GM18867 (cell line): ENCODE results near the gene IQCF5.
"Not testable (repeated sequence)": the region's sequence is repeated elsewhere in the genome, so short reads cannot be mapped to it uniquely, and the experiment has no call there.

Source experiments
- ATAC-seq: cut with Tn5 transposase; IDR thresholded peaks from one replicate; pipeline ENCODE4 v1.9.1; 2021; ENCODE audit warnings: mild to moderate bottlenecking, moderate library complexity; ENCODE audit not compliant: unreplicated experiment

IQCF5 gene

DNA sequence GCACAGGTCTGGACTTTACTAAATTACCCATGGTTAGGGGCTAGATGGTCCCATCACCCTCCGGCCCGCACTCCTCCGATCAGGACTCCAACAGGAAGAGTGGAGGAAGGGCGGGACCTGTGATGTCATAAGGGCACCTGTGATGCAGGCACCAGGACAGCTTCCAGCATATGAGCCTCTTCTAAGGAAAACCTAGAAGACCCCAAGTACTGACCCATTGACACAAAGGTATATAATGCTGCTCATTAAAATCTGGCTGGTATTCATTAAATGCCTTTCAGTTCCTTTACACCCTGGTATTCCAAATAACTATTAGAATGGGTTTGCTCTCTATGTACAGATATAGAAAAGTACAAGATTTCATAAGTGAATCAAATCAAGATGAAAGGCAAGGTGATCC lies at the start of gene IQCF5:
Gene IQCF5, minus strand, starts transcription at position 101 of the 400 bp plus-strand sequence. Its CDS starts 70 bp downstream, at position 31.
- no peak for ATAC-seq

DNA sequence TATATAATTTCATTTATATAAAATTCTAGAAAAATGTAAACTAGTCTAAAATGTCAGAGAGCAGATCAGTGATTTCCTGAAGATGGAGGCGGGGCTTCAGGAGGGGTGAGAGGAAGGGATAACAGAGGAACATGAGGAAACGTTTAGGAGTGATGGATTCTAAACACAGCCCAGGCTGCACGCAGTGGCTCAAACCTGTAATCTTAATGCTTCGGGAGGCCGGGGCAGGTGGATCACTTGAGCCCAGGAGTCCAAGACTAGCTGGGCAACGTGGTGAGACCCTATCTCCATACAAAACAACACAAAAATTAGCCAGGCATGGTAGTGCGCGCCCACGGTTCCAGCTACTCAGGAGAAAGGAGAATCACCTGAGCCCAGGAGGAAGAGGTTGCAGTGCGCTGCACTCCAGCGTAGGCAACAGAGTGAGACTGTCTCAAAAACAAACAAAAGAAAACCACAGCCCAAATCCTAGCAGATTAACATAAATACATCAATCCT lies 45.7 kb upstream of the IQCF5 start:
- no peak for ATAC-seq

DNA sequence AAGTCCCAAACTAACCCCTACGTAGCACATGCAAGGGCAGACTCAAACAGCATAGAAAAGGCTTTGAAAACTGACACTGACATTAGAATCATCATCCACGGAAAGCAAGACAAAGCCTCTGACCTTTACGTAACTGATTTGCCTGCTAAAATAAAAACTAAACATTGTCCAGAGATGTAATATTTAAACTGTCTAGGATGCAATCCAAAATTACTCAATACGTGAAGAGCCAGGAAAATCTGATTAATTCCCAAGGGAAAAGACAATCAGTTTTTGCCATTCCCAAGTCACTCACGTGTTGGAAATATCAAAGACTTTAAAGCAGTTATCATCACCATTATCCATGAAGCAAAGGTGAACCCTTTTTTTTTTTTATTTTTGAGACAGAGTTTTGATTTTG lies 41.0 kb upstream of the IQCF5 start:
- no peak for ATAC-seq

DNA sequence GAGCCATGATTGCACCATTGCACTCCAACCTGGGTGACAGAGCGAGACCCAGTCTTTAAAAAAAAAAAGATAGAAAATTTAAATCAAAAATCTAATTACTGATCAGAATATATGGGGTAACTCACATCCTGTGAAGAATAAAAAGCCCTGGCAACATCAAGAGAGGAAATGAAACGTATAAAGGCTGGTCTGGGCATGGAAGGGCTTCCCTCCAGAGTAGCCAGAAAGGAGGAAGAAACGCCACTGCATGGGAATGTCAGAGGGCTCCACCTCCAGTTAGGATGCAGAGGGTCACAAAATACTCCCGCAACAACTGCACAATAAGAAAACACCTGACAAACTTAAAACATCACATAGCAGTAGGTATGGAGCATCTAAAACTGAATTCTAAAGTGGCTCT lies 32.6 kb upstream of the IQCF5 start:
- ATAC-seq = no peak

DNA sequence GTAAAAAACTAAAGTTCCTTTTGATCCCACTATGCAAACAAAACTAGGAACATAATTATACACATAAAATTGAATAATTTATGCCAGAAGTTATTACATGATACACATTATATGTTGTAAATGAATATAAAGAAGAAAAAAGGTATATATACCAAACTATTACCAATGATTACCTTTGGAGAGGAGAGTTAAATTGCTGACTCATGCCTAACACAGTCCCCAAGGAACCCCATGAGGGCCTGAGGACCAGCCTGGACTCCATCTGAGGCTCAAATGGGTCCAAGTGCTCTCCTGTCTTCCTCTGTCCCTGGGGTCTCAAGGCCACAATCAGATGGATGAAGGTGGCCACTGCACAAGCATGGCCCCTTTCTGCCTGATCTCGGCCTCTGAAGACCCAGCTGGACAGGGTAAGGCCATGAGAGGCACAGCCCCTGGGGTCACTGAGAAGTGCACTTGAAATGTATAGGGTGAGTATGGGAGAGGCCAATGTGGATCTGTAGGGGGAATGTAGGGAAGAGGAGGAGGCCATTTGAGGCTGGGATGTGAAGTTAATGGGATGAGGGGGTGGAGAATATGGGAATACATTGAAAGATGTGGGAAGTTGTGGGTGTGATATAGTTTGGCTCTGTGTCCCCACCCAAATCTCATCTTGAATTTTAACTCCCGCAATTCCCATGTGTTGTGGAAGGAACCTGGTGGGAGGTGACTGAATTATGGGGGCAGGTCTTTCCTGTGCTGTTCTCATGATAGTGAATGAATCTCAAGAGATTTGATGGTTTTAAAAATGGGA lies 28.8 kb upstream of the IQCF5 start:
- ATAC-seq = no peak

DNA sequence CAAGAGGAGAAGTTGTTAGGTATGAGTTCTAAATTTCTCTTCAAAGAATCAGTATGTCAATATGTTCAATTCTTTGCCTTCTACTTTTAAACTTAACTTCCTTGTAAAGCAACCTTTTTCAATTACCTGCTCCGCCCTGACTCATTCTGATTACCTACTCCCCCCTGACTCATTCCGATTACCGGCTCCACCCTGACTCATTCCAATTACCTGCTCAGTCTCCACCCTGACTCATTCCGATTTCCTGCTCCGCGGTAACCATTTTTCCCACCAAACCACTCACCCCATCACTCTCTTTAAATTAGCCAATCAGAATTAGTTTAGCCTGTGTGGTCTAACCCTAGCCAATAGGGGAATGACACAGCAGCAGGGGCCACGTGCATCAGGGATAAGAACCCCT lies 27.0 kb upstream of the IQCF5 start:
- not testable (repeated sequence) for ATAC-seq

DNA sequence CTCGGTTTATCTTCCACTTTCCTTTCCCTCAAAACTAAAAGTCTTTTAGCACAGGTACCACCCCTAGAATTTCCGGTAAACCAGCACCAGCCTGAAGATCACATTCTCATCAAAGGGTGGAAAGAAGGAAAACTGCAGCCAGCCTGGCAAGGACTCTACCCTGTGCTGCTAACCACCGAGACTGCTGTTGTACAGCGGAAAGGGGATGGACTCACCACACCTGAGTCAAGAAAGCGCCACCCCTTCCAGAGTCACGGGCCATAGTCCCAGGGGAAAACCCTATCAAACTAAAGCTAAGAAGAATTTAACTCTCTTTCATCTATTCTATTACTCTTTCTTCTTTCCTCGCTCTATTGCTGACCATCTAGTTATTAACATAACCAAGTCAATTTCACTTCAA lies 24.6 kb upstream of the IQCF5 start:
- ATAC-seq = not testable (repeated sequence)

DNA sequence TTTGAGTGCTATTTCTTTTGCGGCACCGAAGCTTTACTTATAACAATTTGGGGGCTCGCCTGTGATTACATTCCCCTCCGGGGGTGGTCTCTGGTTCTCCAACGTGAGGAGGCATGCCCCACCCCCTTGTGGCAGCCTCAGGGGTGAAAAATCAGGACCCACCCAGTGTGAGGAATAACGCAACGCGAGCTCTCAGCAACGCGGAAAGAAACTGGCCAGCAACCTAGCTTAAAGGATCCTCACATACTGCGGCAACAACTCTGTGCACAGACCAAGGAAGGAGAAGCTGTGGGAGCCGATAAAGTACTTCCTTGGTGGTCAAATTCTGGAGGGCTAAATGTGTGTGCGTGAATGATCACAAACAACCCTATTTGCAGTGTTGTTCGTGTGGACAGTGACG lies 22.0 kb upstream of the IQCF5 start:
- no peak for ATAC-seq

DNA sequence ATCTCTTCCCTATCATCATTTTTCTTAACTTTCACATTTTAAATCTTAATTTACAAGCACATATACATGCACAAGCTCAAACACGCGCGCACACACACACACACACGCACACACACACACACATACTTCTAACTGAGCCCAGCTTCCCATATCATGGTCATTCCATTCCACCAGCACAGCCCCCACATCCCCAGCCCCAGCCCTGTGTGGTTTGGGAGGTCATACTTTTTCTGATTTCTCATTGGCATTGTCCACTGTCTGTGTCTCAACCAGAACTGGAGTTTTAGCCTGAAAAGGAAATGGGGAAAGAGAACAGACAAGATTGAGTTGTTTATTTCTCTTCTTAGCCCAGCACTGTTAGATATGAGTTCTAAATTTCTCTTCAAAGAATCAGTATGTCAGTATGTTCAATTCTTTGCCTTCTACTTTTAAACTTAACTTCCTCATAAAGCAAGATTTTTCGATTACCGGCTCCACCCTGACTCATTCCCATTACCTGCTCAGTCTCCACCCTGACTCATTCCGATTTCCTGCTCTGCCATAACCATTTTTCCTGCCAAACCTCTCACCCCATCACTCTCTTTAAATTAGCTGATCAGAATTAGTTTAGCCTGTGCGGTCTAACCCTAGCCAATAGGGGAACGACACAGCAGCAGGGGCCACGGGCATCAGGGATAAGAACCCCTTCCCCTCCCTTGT lies 21.4 kb upstream of the IQCF5 start:
- ATAC-seq = no peak

DNA sequence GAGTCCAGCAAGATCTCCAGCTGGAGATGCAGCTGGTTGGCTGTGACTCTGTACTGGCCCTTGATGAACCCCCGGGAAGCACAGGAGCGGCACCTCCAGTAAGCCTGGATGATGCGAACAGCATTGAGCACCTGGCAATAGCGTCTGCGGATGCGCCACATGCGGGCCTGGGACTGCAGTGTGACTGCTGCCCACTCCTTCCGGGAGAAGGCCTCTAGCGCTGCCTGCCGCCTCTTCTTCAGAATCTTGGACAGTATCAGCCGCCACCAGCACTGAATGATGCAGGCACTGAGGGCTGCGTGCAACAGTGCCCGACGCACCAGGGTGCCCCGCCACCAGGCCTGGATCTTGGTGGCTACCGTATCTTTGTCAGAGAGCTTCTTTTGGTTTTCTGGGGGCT lies 19.5 kb upstream of the IQCF5 start:
- no peak for ATAC-seq

DNA sequence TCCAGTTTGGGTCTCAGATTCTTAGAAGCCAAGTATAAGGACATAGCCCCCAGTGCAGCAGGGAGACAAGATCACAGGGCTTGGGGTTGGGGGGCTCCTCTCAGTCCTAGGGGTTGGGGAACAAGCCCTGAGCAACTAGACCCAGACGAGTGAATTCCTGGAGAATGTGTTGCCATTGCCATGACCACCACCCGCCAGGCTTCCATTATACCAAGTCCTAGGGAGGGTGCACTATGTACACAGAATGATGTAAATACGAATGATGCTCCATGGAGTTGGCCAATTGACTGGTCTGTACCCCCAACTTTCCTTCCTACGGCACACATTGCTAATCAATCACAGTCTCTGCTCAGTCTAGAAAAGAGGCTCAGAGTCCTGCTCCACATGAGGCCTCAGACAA lies 19.0 kb upstream of the IQCF5 start:
- no peak for ATAC-seq

DNA sequence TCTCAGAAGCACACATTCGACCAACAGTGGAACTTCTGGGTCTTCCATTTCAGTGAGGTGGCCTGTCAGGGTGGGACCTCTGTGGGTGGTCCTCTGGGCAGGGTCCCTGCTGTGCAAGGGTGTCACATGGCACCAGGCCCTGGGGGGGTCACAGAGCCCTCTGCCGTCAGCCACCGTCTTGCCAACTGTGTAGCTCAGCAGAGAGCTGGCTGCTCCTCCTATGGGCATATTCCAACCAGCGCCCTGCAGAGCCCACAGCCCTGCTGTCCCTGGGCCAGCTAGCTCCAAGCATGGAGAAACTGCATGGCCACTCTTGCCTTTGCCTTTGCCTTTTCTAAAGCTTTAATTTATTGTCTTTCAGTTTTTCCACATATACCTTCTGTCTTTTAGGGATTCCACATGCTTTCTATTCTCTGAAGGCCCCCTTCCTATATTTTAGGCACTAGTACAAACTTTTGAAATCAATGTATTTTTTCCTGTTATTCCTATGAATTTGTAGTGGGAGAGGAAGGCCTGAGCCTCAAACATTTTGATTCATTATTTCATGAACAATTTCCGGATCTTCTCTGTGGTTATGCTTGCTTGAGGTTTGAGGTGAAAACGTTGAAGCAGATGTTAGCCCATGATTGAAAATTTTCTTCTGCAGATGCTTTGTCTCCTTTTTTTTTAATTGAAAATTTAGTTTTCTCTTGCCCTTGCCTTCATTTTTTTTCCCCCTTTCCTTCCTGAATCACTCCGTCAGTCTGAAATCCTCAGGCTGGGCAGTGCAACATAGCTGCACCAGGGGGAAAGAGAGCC lies 16.0 kb upstream of the IQCF5 start:
- ATAC-seq = no peak

DNA sequence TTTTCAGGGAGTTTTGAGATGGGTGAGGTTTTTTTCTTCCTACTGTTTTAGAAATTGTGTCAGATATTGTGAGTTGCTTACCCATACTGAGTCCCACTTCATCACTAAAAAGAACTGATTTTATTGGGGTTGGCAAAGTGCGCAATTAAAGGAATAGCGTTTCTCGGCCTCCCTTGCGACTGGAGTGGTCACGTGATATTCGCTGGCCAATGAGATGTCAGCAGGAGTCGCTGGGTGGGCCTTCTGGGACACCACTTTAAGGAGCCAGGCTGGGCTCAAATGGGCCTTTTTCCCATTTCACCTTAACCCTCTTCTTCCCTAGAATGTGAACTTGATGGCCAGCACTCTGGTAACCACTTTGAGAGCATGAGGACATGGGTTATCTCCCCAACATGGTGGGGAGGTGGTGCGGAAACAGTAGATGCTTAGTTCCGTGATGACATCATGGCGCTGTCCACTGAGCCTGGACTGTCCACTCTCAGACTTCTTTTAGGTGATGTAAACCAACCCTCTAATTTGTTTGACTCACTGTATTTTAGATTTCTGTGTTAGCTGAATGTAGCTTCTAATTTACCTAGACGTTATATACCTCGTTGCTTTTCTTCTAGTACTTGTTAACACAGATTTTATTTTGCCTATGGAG lies 13.2 kb upstream of the IQCF5 start:
- ATAC-seq = no peak

DNA sequence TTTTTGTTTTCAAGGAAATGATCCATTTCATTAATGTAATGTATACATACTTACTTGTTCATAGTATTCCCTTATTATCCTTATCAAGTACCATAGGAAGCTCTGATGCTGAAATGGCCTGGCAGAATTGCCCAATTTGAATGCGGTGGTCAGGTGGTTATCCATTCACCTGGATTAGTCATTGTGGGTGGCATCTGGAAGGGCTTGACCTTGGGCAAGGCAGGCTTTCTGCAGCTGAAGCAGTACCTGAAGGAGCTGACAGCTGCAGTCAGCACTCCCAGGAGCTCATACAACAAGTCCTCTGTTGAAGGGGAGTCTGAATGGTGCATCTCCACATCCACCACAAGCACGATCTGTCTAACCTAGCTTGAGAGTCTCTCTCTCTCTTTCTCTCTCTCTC lies 12.2 kb upstream of the IQCF5 start:
- no peak for ATAC-seq

DNA sequence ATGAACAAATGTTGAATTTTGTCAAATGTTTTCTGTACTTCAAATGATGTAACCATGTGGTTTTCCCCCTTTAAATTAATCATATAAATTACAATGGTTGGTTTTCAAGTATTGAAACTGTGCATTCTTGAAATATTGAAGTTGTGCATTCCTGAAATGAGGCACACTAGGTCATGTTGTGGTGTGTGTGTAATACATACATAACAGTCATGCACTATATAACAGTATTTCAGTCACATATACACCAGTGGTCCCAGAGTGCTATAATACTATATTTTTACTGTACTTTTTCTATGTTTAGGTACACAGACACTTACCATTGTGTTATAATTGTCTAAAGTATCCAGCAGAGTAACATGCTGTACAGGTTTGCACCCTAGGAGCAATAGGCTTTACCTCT lies 11.0 kb upstream of the IQCF5 start:
- no peak for ATAC-seq

DNA sequence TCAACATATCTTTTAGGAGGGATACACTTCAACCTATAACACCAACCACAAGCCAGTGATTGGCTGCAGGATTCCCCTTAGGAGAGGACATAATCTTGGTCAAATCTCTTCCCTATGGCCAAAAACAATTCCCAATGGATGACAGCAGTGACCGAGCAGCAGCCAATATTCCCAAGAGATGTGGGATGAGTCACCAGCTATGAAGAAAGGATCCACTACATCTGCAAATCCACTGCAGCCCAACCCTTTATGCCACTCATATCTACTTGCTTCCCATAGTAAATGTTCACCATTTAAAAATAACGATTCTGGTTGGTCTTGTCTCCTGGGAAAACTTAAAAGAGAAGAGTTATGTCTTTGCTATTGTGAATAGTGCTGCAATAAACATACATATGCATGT lies 4.5 kb upstream of the IQCF5 start:
- no peak for ATAC-seq

DNA sequence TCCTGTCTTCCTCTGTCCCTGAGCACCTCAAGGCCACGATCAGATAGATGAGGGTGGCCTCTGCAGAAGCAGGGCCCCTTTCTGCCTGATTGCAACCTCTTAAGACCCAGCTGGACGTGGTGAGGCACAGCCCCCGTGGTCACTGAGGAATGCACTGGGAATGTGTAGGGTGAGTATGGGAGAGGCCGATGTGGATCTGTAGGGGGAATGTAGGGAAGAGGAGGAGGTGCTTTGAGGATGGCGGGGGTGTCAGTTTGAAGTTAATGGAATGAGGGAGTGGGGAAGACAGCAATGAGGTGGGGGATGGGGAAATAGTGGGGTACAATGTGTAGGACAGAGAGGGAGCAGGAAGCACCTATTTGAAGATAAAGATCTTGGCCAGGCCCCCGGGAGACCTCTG lies 785 bp upstream of the IQCF5 start:
- no peak for ATAC-seq

DNA sequence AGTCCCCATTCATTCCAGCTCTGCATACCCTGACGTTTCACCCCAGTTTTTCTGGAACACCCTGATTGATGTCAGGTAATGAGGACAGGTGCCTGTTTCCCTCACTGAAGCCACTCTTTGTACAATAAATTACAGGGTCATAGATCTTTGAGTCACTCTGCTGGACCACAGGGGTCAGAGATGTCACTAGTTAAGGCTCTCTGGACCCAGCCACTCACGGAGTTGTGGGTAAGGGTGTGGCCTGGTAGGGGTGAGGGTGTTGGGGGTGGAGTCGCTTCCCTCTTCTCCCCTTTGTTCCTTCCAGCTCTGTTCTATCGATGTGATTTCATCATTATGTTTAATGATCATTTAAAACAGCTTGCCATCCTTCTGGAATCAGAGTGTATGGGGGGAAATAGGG lies 512 bp downstream of the IQCF5 start:
- ATAC-seq = no peak

DNA sequence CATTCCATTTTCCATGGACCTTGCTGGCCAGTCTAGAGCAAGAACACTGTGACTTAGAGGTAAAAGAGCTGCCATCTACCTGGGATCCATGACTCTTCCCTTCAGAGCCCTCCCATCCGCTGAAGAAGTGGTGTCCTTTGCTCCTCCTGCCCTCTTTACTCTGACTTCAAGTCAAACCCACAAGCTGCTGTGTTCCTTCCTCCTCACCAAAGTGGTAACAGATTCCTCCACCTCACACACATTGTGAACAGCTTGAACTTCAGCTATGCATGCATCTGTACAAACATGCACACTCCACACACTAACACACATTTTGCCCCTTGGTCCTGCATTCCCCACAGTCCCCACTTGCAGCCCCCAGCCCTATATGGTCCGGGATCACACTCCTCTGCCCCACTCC lies 990 bp downstream of the IQCF5 start:
- no peak for ATAC-seq

DNA sequence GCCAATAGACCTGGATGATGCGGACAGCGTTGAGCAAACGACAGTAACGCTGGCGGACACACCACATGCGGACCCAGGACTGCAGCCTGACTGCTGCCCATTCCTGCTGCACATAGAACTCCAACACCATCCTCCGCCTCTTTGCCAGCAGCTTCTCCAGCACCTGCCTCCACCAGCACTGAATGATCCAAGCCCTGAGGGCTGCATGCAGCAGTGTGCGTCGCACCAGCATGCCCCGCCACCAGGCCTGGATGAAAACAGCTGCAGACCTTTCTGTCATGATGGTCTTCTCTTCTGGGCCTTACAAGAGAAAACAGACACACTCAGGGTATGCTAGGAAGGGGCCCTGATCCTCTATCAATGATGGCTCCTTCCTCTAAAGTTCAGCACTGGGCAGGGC lies 1.5 kb downstream of the IQCF5 start:
- no peak for ATAC-seq

DNA sequence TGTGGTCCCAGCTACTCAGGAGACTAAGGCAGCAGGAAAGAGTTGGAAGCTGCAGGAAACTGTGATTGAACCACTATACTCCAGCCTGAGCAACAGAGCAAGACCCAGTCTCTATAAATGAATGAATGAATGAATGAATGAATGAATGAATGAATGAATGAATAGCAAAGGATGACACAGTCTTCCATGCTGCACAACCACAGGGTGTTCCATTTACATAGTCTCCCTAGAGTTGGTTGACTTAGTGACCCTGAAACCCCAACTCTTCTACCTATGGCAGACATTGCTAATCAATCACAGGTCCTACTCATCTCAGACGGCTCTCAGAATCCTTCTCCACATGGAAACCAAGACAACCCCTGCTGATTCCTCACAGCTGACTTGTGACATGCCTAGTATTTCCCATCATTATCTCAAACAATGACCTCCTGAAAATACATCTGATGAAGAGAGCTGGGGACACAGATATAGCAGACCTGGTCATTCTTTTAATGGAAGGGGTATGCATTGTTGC lies 2.1 kb downstream of the IQCF5 start:
- no peak for ATAC-seq
